Sigmoid colon (tissue), 4 donors: ENCODE results near the gene NEURL1B.

ENCODE experiments used
- EP300 ChIP-seq, 4 donors: sonication (generic); formaldehyde crosslinking; IDR thresholded peaks; one replicate each; pipeline ENCODE4 v1.6.1; 2017; ENCODE audit warnings: antibody characterized with exemption in 4 of 4
- POLR2A ChIP-seq, 2 donors: fragments of 450-650 bp; IDR thresholded peaks; one replicate each; pipeline ENCODE4 v1.6.1; 2016; ENCODE audit warnings: antibody characterized with exemption in 2 of 2, mild to moderate bottlenecking in 2 of 2, moderate library complexity in 2 of 2
- POLR2AphosphoS5 ChIP-seq, 4 donors: sonication (generic); formaldehyde crosslinking; IDR thresholded peaks; one replicate each; pipeline ENCODE4 v1.6.1; 2017; ENCODE audit warnings: antibody characterized with exemption in 4 of 4
- TF ChIP-seq, protein P1 (sequence below), 4 experiments: fragments of 450-650 bp in 3 of 4; fragments of 200-600 bp in 1 of 4; IDR thresholded peaks; one replicate each; pipeline ENCODE4 v1.5.1; 2016 to 2019; ENCODE audit warnings: antibody characterized with exemption in 4 of 4, mild to moderate bottlenecking in 3 of 4, moderate library complexity in 2 of 4

GRCh38 chr5:172623313-172623980, 17.6 kb upstream of the NEURL1B start:
- no peak for TF ChIP-seq POLR2A (IDR thresholded peaks at IDR 0.05)
- TF ChIP-seq, protein P1, sequence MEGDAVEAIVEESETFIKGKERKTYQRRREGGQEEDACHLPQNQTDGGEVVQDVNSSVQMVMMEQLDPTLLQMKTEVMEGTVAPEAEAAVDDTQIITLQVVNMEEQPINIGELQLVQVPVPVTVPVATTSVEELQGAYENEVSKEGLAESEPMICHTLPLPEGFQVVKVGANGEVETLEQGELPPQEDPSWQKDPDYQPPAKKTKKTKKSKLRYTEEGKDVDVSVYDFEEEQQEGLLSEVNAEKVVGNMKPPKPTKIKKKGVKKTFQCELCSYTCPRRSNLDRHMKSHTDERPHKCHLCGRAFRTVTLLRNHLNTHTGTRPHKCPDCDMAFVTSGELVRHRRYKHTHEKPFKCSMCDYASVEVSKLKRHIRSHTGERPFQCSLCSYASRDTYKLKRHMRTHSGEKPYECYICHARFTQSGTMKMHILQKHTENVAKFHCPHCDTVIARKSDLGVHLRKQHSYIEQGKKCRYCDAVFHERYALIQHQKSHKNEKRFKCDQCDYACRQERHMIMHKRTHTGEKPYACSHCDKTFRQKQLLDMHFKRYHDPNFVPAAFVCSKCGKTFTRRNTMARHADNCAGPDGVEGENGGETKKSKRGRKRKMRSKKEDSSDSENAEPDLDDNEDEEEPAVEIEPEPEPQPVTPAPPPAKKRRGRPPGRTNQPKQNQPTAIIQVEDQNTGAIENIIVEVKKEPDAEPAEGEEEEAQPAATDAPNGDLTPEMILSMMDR (IDR thresholded peaks at IDR 0.05) = no peak
- TF ChIP-seq POLR2AphosphoS5 (IDR thresholded peaks at IDR 0.05) = no peak
- no peak for TF ChIP-seq EP300 (IDR thresholded peaks at IDR 0.05)
